GM21619 (cell line): ENCODE measurements around the gene TXNDC8.
A peak's percentile ranks its signal among the peaks of the same experiment; 100 is the strongest.

Source experiments
- ATAC-seq: cut with Tn5 transposase; IDR thresholded peaks from one replicate; pipeline ENCODE4 v1.9.1; 2021; ENCODE audit not compliant: unreplicated experiment

The TXNDC8 gene

GRCh38 chr9:110282739-110283081 lies 55.0 kb downstream of the TXNDC8 start:
- ATAC-seq = no peak

GRCh38 chr9:110282018-110282738 lies 55.5 kb downstream of the TXNDC8 start:
- ATAC-seq = no peak

DNA sequence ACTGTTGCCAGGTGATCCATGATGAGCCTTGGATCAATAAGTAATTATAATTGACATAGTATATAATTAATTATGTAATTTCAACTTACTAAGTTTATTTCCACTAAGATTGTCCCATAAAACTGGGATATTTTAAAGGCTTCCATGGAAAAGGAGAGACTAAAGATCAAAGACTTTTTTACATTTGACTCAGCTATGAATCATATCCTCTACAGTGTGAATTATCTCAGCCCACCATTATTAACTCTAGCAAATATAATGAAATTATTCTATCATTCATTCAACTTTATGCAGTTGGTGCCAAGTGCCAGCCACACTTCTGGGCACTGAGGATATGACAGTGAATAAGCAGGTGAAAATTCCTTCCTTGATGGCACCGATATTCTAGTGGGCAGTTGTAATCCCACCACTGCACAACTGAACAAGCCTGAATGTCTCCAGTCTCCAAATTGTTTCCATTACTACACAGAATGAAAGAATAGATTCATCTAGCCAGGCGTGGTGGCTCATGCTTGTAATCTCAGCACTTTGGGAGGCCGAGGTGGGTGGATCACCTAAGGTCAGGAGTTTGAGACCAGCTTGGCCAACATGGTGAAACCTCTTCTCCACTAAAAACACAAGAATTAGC lies 59.5 kb downstream of the TXNDC8 start:
- no peak for ATAC-seq

DNA sequence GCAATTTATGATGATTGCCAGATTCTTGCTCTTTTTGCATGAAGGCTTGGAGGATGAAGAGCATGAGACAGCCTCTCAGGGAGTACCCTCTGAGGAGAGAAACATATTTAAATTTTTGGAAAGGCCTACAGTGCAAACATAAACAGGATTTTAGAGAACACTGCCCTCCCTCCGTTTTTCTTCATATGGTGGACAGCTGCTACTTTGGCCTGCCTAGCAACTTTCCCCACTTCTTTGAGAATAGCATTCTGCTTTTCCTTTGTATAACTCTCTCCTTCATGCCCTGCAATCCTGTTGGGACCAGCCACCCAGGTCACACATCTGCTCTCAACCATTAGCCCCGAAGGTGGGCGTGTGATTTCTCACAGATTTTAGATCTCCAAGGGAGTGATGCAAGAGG lies 60.9 kb downstream of the TXNDC8 start:
- ATAC-seq = no peak

GRCh38 chr9:110270211-110270995 lies 67.3 kb downstream of the TXNDC8 start:
- ATAC-seq = no peak

DNA sequence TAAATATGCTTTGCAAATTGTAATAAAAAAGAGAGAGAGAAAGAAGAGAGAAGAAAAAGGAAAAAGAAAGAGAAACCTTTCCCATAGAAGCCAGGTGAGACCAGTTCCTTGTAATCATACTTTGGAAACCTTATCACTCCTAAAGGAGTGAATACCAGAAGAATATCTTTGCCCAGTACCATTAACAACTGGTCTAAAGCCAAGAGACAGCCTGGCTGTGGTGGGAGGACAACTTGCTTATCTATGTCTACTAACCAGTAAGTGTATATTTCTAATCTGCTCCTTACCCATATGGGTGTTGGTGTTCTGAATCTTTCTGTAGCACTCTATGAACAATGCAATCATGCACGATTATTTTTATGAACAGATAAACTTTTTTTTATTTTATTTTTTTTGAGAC lies 70.9 kb downstream of the TXNDC8 start:
- ATAC-seq = no peak

DNA sequence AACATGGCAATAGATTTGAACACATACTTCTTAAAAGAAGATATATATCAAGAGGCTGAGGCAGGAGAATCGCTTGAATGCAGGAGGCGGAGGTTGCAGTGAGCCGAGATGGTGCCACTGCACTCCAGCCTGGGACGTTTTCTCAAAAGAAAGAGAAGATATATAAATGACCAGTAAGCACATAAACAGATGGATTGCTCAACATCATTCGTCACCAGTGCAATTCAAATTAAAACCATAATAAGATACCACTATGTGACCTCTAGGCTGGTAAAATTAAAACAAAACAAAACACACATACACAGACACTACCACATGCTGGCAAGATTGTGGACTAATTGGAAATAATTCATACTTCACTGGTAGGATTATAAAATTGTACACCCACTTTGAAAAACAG lies 76.0 kb downstream of the TXNDC8 start:
- ATAC-seq = no peak

DNA sequence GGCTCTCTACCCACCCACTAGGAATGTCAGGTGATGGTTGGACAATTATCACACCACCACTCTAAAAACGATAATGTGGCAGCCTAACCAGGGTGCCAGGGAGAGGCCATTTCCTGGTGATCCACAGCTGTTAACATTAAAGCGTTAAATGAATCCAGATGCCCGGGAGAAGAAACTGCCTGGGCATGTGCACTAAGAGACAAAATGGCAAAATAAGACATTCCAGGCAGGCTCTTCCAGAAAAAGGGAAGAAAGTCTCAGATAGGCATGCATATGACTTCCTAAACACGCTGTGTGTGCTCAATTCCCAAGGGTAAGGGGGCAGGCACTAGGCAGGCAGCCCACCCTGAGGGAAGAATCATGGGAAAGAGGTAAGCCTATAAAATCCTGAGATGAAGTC lies 76.8 kb downstream of the TXNDC8 start:
- ATAC-seq = no peak

DNA sequence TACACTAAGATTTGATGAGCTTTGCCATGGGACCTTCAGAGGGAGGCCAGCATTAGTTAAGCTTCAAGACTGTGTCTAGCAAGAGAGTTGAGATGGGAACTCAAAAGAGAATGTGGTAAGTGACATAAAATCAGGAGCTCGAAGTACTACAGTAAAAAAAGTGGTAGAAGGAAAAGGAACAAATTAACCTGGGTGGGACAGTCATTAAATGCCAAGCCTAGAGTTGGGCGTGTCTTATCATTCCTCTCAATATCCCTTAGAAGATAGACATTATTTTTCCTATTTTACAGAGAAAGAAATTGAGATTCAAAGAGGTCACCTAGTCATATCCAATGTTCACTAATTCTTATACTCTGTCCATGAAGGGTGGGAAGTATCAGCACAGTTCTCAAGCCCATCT lies 78.1 kb downstream of the TXNDC8 start:
- ATAC-seq = no peak

GRCh38 chr9:110258690-110259091 lies 79.0 kb downstream of the TXNDC8 start:
- ATAC-seq = no peak

DNA sequence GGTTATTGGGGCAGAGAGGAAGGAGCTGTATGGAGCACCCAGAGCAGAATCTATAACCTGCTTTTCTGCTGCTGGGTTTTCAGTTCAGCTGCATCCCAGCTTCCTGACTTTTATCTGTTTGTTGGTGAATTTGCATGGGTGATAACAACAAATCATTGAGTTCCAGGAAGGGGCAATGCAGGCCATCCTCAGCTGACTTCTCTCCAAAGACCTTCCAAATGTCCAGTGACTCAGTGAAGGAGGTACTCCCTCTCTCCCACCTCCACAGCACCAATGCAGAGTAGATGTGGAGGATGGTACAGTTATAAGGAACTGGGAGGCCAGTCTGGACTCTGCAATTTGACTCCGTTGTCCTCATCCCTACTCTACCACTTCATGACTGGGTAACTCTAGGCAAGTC lies 79.7 kb downstream of the TXNDC8 start:
- ATAC-seq = no peak

- ATAC-seq = peak; percentile 1
Observed at GRCh38 chr9:110257097-110257841, 80.4 kb downstream of the TXNDC8 start.

DNA sequence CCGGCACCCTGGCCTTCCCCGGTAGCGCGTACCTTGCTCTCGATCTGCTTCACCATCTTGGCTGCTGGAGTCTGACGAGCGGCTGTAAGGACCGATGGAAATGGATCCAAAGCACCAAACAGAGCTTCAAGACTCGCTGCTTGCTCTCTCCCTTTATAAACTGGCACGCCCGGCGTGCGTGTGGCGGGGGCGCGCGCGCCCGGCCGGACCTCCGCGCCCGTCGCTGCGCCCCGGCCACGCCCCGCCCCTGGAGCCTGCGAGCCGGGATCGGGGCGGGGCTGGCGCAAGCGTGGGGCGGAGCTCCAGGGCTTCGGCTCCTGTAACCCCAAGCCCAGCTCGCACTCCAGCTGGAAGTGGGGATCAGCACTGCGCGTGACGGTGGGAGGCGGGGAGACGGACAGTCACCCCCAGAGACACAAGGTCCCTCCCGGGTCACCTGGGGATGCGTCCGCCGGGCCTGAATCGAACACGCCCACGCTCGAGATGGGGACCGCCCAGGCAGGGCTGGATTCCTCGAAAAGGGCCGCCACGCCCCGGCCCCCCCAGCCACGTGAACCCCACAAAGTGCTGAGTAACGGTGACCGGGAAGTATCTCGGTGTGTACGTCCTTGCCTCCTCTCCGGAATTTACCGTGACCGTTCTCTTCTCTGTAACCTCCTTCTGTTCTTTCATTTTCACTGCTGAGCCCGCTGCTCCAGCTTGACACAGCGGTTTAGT lies 81.1 kb downstream of the TXNDC8 start, which contains the start of gene TXN:
TXN (minus strand) TSS at position 128 of the 717 bp plus-strand sequence; CDS start at position 56, 72 bp downstream.
- ATAC-seq = peak; percentile 64

GRCh38 chr9:110255463-110256379 lies 81.9 kb downstream of the TXNDC8 start:
- peak; percentile 21 for ATAC-seq

DNA sequence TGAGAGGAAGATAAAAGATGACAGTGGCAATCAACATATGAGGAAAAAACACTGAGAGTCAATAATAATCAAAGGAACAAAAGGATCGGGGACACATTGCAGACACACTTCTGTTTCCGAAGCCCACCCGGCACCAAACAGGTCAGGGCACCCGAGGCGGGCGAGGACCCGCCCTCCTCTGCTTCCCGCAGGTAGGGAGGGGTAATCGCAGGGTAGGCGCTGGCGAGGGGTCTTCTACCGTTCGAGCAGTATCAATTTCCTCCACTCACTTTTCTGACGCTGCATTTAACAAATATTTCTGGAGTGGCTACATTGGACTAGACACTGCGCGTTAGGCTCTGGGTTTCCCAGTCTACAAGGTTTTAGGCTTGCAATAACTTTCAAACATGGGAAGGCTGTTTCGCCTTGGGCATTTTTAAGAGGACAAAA lies 82.6 kb downstream of the TXNDC8 start:
- ATAC-seq = no peak

- no peak for ATAC-seq
Observed at GRCh38 chr9:110254500-110254899, 83.2 kb downstream of the TXNDC8 start.
